ENCODE results near the gene RRAD. TPM values are rescaled to one million over a fixed set of nuclear protein-coding genes. Genes with fewer than 3 reads are reported as not detected.

RRAD gene
- total and polyA plus RNA-seq, 2 donors (not counting 3 experiments of a cell fraction or from before 2014, with no cell fraction given), result 0.22 to 0.48 TPM

- Histone ChIP-seq H3K4me3 (replicated peaks in 1 of 3; ENCODE audit: insufficient read depth in 1 of 3, low read depth in 1 of 3, low read length in 3 of 3) (peak within 1 kb of the TSS; percentile 9 to 83 (median 57)), H3K27ac (ENCODE audit: insufficient read depth, low read depth, low read length) (no peak within 1 kb of the TSS), H3K79me2 (ENCODE audit: control insufficient read depth, insufficient read depth, low read length) (no peaks in the 10 kb centered on the region), H3K4me2 (ENCODE audit: insufficient read depth, low read length) (peak within 1 kb of the TSS; percentile 60), H3K9me3 (replicated peaks; ENCODE audit: control insufficient read depth, insufficient read depth, low read length) (no peaks in the 10 kb centered on the region), H3K4me1 (ENCODE audit: control insufficient read depth, extremely low read depth, insufficient read depth, low read length) (peaks cover 7% of the 10 kb centered on the region), H3K9me1 (replicated peaks; ENCODE audit: control insufficient read depth, extremely low read depth, insufficient read depth, low read length) (no peaks in the 10 kb centered on the region), H4K20me1 (replicated peaks; ENCODE audit: control insufficient read depth, extremely low read depth, insufficient read depth, low read length) (no peaks in the 10 kb centered on the region), H3K9ac (replicated peaks; ENCODE audit: extremely low read depth, insufficient read depth, low read length) (peak within 1 kb of the TSS; percentile 46), H3K36me3 (ENCODE audit: control insufficient read depth in 2 of 2, extremely low read depth in 1 of 2, insufficient read depth in 2 of 2, low read length in 2 of 2) (peaks cover 2 to 8% of the 10 kb centered on the region in 2 experiments), H3K27me3 (ENCODE audit: control insufficient read depth in 2 of 2, insufficient read depth in 2 of 2, low read length in 2 of 2) (no peaks in the 10 kb centered on the region), H2AFZ (ENCODE audit: low read depth, low read length) (peak within 1 kb of the TSS; percentile 81)
- POLR2A ChIA-PET, result no interaction called here
- CTCF ChIA-PET, result interaction anchor here (0.7 to 3.4 kb wide), 11 partner anchors 7 to 272 kb away, joined by 3 to 18 read pairs (median 9); partner anchors contain the start of gene NAE1
- TF ChIP-seq, protein P1, sequence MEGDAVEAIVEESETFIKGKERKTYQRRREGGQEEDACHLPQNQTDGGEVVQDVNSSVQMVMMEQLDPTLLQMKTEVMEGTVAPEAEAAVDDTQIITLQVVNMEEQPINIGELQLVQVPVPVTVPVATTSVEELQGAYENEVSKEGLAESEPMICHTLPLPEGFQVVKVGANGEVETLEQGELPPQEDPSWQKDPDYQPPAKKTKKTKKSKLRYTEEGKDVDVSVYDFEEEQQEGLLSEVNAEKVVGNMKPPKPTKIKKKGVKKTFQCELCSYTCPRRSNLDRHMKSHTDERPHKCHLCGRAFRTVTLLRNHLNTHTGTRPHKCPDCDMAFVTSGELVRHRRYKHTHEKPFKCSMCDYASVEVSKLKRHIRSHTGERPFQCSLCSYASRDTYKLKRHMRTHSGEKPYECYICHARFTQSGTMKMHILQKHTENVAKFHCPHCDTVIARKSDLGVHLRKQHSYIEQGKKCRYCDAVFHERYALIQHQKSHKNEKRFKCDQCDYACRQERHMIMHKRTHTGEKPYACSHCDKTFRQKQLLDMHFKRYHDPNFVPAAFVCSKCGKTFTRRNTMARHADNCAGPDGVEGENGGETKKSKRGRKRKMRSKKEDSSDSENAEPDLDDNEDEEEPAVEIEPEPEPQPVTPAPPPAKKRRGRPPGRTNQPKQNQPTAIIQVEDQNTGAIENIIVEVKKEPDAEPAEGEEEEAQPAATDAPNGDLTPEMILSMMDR (IDR thresholded peaks at IDR 0.05; ENCODE audit: extremely low read depth in 1 of 2, insufficient read depth in 1 of 2, low read depth in 1 of 2, low read length in 2 of 2), result no peak
- TF ChIP-seq FOS (IDR thresholded peaks at IDR 0.05; ENCODE audit: borderline replicate concordance, insufficient read depth, low read length) (no peak), MYC (IDR thresholded peaks at IDR 0.05; ENCODE audit: low read depth, low read length) (no peak), EZH2 (IDR thresholded peaks at IDR 0.05; ENCODE audit: borderline replicate concordance, low read depth, low read length, severe bottlenecking) (no peak), MAX (IDR thresholded peaks at IDR 0.05; ENCODE audit: insufficient read depth, insufficient read length) (peak; percentile 20), JUN (IDR thresholded peaks at IDR 0.05; ENCODE audit: borderline replicate concordance, insufficient read depth, insufficient read length, low read depth) (no peak), POLR2A (IDR thresholded peaks at IDR 0.05; ENCODE audit: low read depth, low read length) (no peak)
- peak; percentile 93 for DNase-seq (ENCODE audit: low read depth, low spot score)
- dilution Hi-C loops (cut with MboI; ENCODE audit: extremely low pct_ligation_motif_present, low sequenced_read_pairs), result no loop called here
- intact Hi-C loops (cut with micrococcal nuclease), result no loop called here
- no TSS peak for BruUV-seq (replicated peaks)
- peak; percentile 98 for FAIRE-seq
These were observed 44.9 kb downstream of the RRAD start, which contains the start of gene PDP2 for GRCh38 chr16:66880288-66881013. Gene PDP2 (plus strand): TSS chr16:66880515. CDS start chr16:66884285, 3,770 bp downstream.
